Measurements from ENCODE around the gene NAT8L.

The NAT8L gene

DNA sequence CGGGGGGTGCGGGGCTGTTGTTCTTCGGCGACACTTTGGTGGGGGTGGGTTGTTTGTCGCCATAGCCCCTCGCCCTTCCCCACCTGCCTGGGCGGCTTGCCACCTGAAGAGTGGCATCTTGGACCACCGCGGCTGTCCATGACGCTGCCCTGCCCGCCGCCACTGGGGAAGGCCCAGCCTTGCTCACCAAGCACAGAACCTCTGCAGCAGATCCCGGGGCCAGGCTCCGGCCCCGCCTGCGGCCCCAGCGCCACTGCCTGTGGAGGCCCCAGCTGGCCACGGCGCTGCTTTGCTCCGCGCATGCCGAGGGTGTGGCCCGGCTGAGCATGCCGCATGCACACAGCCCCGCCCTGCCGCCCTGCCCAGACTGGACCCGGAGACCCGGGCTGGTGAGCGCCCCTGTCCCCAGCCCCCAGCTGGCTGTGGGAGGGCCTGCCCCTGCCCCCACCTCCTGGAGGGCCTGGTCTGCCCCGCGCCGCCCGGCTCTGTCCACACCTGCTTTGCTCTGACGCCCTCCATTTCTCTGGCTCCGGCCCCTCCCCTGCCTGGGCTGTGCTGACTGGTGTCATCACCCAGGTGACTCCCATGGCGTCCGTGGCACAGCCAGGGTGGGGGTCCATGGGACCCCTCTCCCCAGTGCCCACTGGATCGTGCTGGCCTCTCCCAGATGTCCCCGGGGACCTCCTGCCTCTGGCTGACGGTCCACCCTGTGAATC lies 5.3 kb downstream of the NAT8L start:
- DNase-seq (ENCODE audit: low read depth): no peak

DNA sequence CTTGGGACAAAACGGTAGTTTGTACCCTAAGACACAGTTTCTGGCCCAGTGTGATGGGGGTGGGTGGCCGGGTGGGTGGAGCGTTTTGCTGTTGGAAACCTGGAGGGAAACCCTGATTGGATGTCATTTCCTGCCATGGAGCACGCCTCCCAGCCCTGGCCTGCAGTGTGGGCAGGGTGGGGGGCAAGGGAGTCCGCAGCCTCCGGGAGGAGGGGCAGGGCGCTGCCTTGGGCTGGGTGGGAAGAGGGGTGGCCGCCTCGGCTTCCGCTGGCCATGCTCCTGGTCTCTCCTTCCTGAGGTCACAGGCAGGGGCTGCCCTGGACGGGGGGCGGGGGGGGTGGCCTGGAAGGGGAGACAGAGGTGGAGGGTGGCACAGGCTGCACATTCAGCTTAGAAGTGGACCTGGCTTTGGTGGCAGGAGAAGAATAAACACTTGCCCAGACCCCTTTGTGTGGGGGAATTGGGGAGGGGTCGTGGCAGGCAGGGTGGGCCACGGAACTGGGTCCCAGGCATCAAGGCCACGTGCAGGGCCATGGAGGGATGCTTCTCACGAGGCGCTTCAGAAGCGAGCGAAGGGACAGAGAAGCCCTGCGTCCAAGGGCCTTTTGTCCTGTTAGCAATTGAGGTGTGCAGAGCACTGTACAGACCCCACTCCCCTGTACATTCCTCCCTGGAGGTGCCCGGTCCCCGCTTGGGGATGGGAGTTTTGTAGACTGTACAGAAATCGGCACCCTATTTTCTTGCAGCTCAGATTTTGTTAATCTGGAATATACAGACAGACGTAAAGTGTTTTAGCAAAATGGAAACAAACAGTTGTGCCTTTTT lies 6.2 kb downstream of the NAT8L start:
- no peak for DNase-seq (ENCODE audit: low read depth)

DNA sequence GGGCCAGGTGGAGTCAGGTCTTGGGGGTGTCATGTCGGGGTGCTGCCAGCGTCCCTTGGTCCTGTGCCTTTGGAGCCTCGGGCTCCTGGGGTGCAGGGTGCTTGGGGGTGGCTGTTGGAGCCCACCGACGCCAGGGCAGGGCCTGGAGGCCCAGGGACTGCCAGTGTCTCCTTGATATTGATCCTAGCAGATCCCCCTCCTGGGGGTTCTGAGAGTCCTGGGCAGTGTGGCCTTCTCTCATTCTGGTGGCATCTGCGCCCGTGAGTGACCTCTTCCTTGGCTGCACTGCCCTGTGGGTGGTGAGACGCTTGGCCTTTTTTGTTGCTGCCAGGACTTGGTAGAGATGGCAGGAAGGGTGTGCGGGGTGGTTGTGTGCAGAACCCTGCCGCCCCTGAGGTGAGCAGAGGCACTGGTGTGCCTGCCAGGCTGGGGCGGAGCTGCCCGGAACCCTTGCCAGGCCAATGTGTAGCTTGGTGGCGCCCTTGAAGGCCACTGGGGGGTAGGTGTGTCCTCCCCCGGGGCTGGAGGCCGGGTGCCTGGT lies 7.0 kb downstream of the NAT8L start:
- no peak for DNase-seq (ENCODE audit: low read depth)

DNA sequence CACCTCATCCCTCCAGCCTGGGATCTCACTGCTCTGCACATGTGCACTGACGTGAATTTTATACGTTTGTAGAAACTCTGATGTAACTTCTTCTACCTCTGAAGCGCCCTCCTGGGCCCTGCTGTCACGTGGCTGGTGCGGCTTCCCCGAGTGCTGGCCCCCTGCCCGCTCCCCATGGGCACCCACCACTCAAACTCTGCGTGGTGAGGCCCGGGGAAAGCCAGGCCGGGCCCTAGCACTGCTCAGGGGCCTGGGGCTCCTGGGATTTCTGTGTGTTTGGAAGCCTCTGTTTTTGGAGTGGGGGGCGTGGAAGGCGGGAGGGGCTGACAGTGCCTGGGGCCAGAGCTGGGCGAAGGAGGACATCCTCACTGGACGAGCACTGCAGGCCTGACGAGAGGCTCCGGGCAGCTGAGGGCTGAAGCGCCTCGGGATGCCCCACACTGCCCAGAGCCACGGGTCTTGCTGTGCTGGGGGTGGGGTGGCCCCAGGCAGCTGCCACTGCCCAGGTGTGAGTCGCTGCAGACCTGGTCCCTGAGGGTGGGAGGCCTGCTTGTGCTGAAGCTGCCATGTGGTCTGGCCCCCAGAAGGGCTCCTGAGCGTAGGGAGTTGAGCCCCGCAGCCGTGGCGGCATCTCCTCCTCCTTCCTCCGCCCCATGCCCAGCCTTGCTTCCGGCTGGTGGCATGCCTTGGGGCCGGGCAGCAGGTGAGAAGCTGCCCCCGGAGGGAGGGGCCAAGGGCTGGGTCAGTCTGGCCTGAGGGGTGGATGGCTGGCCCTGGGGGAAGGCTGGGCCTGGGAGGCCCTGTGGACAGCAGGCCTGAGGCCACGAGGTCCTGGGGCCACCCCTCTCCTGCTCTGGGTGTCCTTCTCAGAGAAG lies 7.7 kb downstream of the NAT8L start:
- no peak for DNase-seq (ENCODE audit: low read depth)

GRCh38 chr4:2067446-2068197 lies 8.5 kb downstream of the NAT8L start:
- DNase-seq (ENCODE audit: low read depth): no peak

GRCh38 chr4:2068198-2068470 lies 9.0 kb downstream of the NAT8L start:
- no peak for DNase-seq (ENCODE audit: low read depth)

- no peak for DNase-seq (ENCODE audit: low read depth)
Measured at GRCh38 chr4:2068566-2068965, 9.4 kb downstream of the NAT8L start.

DNA sequence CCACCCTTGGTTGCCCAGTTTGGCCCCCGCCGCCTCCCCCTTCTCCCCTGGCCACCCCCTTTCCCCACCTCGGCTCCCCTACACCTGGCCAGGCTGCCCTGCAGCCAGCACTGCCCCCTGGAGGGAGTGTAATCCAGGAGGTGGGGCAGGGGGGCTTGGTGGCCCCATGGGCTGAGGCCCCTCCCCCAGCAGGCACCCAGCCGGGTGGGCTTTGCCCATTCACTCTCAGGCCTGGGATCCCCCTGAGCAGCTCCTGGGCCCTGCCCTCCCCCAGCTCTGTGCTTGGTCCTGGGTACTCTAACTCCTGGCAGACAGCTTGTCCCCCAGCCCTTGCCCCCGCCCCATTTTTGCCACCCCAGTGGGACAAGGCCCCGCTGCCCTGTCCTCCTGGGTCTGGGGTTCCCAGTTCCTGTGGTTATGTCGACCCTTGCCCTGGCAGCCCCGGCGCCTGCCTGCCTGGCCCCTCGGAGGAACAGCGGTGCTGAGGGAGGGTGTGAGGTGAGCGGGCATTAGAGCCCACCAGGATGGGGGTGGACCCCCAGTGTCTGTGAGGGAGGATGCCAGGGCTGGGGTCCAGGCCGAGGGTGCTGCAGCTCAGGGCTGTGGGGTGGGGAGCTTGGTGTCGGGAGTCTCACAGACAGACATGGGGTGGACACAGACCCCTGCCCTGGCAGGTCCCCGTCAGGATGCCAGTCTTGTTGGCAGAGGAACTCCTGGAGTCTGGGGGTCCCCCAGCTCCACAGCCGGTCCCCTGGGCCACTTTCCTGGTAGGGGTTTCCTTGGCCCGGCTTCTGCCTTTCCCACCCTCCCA lies 10.2 kb downstream of the NAT8L start:
- DNase-seq (ENCODE audit: low read depth): no peak

- no peak for DNase-seq (ENCODE audit: low read depth)
Measured at GRCh38 chr4:2069986-2070385, 10.9 kb downstream of the NAT8L start.

DNA sequence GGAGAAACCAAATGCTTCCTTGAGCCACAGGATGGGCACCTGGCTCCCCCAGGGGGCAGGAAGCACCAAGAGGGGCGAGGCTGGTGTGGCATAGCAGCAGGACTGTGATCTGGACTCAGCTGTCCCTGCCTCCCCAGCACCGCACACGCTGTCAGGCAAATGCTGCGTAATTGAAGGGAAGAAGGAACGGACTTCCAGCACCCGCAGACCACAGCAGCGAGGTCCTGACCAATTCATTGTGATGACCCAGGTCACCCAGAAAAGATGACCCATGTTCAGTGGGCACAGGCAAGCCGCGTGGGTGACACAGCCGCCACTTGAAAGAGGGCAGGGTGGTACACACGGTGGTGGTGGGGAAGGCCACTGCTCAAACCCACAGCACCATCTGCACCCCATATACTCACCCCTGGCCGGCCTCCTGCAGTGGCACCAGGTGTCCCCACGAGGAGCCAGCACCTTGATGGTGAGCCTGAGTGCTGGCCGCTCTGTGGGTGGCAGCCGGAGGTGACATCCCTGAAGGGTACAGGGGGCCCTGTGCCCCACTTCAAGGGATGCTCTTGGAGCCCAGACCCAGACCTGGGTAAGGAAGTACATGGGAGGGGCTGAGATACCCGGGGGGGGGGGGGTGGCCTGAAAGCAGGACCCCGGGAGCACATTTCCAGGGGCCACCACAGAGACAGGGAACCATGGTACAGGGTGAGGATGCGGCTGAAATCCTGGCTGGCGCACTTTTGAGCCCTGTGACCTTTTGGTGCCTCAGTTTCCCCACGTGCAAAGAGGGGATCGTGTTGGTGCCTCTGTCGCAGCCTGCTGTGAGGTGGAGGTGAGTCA lies 11.5 kb downstream of the NAT8L start:
- DNase-seq (ENCODE audit: low read depth): no peak

GRCh38 chr4:2071252-2071911 lies 12.3 kb downstream of the NAT8L start:
- DNase-seq (ENCODE audit: low read depth): no peak

DNA sequence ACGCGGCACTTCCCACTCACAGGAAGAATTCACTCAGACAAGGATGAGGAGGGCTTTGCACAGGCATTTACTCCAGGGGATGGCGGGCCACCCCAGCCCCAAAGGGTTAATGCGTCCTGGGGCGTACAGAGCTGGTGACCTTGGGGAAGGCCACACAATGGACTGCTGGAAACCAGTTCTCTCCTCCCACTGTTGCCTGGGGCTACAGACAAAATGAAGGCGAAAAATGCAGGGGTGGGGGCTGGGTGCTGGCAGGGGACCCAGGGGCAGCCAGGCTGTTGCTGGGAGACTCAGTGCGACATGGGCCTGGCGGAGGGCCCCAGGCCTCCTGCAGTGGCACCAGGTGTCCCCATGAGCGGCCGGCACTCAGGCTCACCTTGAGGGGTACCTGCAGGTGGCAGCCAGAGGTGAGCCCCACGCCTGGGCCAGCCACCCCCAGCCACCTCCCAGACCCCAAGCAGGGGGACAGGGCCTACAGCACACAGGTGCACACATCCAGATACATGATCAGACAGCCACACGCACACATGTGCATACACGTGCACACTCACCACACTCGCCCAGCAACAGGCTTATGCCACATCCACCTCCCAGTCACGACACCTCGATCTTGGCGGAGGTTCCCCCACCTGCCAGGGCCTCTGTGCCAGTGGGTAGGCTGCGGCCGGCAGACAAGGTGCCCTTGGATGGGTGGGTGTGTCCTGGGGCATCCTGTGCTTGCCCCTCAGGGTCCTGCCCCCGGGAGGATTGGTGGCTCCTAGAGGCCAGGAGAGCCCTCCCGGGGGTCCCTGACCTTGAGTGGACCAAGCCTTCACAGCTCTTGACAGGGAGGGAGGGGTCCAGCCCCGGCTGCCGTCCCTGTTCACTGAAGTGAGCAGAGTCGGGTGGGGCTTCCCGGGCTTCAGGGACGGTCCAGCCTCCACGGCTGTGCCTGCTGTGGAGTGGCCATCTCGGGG lies 13.1 kb downstream of the NAT8L start:
- no peak for DNase-seq (ENCODE audit: low read depth)

DNA sequence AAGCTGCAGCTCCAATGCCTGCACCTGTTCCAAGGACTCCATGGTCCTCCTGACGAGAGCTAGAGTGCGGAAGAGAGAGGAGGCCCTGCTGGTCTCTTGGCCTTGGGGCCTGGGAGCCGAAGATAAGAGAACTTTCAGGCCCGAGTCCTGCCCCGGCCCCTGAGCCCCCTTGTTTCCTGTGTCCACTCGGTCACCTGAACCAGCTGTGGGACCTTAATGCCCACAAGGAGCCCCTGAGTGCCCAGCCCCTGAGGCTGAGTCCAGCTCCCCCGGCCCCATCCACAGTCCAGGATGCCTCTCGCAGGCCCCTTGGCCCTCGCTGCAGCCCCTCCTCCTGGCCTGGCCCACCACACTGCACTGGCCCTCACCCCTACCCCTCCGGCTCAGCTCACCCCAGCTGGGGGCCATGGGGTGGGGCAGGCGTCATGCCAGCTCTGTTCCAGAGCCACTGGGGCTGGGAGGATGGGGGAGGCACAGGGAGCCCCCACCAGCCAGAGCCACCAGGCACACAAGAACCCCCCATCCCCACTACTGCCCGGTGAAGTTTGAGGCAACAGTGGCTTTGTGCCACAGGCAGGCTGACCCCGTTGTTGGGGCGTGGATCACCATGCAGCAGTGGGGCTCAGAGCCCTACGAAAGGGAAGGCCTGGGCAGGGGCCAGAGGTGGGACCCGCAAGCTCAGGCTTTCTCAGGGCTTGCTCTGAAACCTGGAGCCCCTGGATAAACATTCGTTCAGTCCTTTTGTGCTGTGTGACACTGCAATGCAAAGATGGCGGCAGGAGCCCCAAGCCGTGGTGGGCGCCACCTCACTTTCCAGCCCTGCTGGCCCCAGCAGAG lies 14.1 kb downstream of the NAT8L start:
- DNase-seq (ENCODE audit: low read depth): no peak

- no peak for DNase-seq (ENCODE audit: low read depth)
Measured at GRCh38 chr4:2073808-2074481, 14.8 kb downstream of the NAT8L start.

DNA sequence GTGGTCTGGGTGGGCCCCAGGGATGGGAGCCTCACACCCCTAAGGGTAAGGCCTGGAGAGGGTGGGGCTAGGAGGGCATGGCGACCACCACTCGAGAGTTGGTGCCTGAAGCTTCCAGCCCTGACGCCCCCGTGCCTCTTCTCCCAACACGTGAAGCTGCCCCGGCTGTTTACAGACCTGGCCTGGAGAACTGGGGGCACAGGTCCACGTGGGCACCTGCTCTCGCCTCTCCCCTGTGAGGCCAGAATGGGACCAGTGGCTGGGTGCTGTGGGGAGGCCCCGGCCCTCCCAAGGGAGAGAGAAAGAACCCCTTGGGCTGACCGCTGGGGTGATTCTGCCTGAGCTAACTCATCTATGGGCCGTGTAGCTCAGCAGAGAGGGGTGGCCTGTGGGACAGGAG lies 15.5 kb downstream of the NAT8L start:
- no peak for DNase-seq (ENCODE audit: low read depth)

DNA sequence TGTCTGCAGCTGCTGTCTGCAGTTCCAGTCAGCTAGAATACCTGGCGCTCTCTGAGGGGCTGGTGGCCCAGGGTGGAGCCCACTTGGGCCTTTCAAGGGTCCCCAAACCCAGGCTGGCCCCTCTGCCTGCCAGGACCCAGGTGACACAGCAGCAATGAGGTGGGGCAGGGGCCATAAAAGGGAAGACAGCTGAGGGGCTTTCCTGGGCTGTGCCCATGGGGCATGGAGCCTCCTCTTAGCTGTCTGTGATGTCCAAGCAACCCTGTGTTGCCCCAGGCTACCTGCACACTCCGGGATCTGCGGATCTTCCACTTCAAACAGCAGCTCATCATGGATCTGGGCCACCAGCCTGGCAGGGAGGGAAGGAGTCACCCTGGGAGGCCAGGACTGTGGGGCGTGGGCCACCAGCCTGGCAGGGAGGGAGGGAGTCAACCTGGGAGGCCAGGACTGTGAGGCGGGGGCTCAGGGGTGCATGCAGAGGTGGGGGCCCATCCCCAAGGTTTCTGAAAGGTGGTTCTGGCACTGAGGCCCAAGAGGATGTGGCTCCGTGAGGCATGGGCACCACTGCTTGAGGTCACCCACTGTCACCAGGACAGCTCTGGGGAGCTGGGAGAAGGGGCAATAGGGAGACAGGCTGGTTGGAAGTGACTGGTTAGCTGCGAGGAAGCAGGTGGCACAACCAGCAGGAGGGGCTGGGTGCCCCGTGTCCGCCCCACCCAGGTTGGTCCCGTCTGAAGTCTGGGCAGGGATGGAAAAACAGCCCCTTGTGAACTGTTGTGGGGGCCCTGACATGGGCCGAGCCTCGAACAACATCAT lies 16.3 kb downstream of the NAT8L start:
- no peak for DNase-seq (ENCODE audit: low read depth)
